RWPE2 (cell line): ENCODE measurements around the gene PIEZO1.

Source experiments
- ATAC-seq: fragments of 200-7000 bp; cut with Tn5 transposase; 3 replicates; pipeline ENCODE4 v1.9.1; 2021; ENCODE audit warnings: low read depth
- DNase-seq: peaks from one replicate; pipeline ENCODE4 v3.0.0-alpha.2; 2020; ENCODE audit warnings: low spot score
- H3K27ac ChIP-seq: fragments of 450-650 bp; 2 replicates; pipeline ENCODE4 v1.5.1; 2017; ENCODE audit warnings: mild to moderate bottlenecking; ENCODE audit not compliant: poor library complexity, severe bottlenecking
- H3K27me3 ChIP-seq: fragments of 250-450 bp; sonication (Bioruptor Pico); 2 replicates; pipeline ENCODE4 v1.5.1; 2021; ENCODE audit warnings: mild to moderate bottlenecking, moderate library complexity; ENCODE audit not compliant: insufficient read depth, poor library complexity, severe bottlenecking
- H3K36me3 ChIP-seq: fragments of 250-450 bp; sonication (Bioruptor Pico); 2 replicates; pipeline ENCODE4 v1.5.1; 2020; ENCODE audit warnings: low read depth, mild to moderate bottlenecking, moderate library complexity
- H3K4me1 ChIP-seq: fragments of 250-450 bp; sonication (Bioruptor Pico); 2 replicates; pipeline ENCODE4 v1.5.1; 2021; ENCODE audit warnings: mild to moderate bottlenecking, moderate library complexity; ENCODE audit not compliant: insufficient read depth, poor library complexity, severe bottlenecking
- H3K4me3 ChIP-seq: fragments of 250-450 bp; sonication (Bioruptor Pico); 2 replicates; pipeline ENCODE4 v1.5.1; 2021; ENCODE audit warnings: mild to moderate bottlenecking, moderate library complexity; ENCODE audit not compliant: severe bottlenecking
- H3K9me3 ChIP-seq: fragments of 250-450 bp; sonication (Bioruptor Pico); 2 replicates; pipeline ENCODE4 v1.5.1; 2021; ENCODE audit warnings: mild to moderate bottlenecking, moderate library complexity; ENCODE audit not compliant: severe bottlenecking
- TF ChIP-seq, protein P1 (sequence below): fragments of 450-650 bp; IDR thresholded peaks from one replicate; pipeline ENCODE4 v1.5.1; 2017; ENCODE audit warnings: mild to moderate bottlenecking, moderate library complexity; ENCODE audit not compliant: poor library complexity, severe bottlenecking

PIEZO1 gene

GRCh38 chr16:88741368-88741767 is 43.7 kb downstream of the PIEZO1 start:
- no peaks in the 10 kb centered on the region for H3K9me3 ChIP-seq
- TF ChIP-seq, protein P1, sequence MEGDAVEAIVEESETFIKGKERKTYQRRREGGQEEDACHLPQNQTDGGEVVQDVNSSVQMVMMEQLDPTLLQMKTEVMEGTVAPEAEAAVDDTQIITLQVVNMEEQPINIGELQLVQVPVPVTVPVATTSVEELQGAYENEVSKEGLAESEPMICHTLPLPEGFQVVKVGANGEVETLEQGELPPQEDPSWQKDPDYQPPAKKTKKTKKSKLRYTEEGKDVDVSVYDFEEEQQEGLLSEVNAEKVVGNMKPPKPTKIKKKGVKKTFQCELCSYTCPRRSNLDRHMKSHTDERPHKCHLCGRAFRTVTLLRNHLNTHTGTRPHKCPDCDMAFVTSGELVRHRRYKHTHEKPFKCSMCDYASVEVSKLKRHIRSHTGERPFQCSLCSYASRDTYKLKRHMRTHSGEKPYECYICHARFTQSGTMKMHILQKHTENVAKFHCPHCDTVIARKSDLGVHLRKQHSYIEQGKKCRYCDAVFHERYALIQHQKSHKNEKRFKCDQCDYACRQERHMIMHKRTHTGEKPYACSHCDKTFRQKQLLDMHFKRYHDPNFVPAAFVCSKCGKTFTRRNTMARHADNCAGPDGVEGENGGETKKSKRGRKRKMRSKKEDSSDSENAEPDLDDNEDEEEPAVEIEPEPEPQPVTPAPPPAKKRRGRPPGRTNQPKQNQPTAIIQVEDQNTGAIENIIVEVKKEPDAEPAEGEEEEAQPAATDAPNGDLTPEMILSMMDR, result no peak
- no peak overlapping the region for H3K4me3 ChIP-seq
- no peaks in the 10 kb centered on the region for H3K27me3 ChIP-seq
- peaks cover 23% of the 10 kb centered on the region for H3K36me3 ChIP-seq
- H3K27ac ChIP-seq, result no peak overlapping the region
- ATAC-seq (no peak), DNase-seq (no peak)
- H3K4me1 ChIP-seq, result no peaks in the 10 kb centered on the region

- no peaks in the 10 kb centered on the region for H3K27me3 ChIP-seq
- H3K9me3 ChIP-seq, result no peaks in the 10 kb centered on the region
- H3K4me3 ChIP-seq, result no peak overlapping the region
- H3K27ac ChIP-seq, result no peak overlapping the region
- ATAC-seq (no peak), DNase-seq (no peak)
- no peaks in the 10 kb centered on the region for H3K4me1 ChIP-seq
- TF ChIP-seq, protein P1, result no peak
- H3K36me3 ChIP-seq, result peaks cover 28% of the 10 kb centered on the region
These were observed 44.3 kb downstream of the PIEZO1 start for GRCh38 chr16:88740727-88741055.

- Histone ChIP-seq H3K9me3 (no peaks in the 10 kb centered on the region), H3K4me1 (no peaks in the 10 kb centered on the region), H3K27ac (no peak overlapping the region), H3K4me3 (no peak overlapping the region), H3K27me3 (no peaks in the 10 kb centered on the region), H3K36me3 (peaks cover 32% of the 10 kb centered on the region)
- no peak for ATAC-seq
- TF ChIP-seq, protein P1, result no peak
- no peak for DNase-seq
These were observed 44.9 kb downstream of the PIEZO1 start for GRCh38 chr16:88739977-88740726.

DNA sequence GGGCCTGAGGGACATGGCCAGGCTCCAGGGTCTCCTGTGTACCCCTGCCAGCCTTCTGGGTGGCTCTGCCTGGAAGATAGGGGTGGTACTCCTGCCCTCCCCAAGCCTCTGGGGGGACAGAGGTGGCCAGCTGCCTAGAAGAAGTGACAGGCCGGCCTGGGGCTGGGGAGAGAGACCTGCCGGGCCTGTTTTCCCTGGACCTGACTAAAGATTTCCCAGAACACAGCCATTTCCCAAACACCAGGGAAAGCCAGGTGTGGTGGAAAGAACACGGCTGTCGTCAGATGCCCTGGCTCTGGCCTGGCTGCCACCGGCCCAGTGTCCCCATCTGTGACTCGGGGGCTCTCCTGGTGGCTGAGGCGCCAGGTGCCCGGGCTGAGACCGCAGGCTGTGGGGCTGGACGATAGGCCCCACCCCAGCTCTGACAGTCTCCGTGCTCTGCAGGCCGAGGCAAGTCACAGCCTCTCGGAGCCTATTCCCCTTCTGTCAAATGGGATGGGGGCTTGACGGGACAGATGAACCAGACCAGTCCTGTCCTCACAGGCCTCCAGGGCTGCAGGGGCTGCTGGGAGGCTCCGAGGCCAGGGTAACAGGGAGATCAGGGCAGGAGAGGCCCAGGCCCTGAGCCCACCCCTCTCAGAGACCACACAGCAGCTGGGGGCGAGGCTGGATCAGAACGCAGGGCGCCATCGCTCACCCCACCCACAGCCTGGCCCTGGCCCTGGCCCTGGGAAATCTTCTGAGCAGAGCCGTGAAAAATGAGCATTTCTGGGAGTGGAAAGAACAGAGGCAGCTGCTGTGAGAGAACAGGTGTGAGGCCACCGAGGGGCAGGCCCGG is 45.7 kb downstream of the PIEZO1 start:
- TF ChIP-seq, protein P1, result no peak
- no peak overlapping the region for H3K4me3 ChIP-seq
- H3K9me3 ChIP-seq, result no peaks in the 10 kb centered on the region

More for the DNA sequence above, 45.7 kb downstream of the PIEZO1 start:
- H3K27ac ChIP-seq, result no peak overlapping the region
- no peaks in the 10 kb centered on the region for H3K27me3 ChIP-seq
- H3K36me3 ChIP-seq, result peaks cover 38% of the 10 kb centered on the region
- H3K4me1 ChIP-seq, result no peaks in the 10 kb centered on the region
- ATAC-seq (no peak), DNase-seq (no peak)
